SH-SY5Y (cell line): ENCODE results near the gene FOSL2.

Experiments
- GATA2 ChIP-seq: IDR thresholded peaks from 2 replicates; pipeline ENCODE4 v1.6.1; 2011; ENCODE audit warnings: mild to moderate bottlenecking, low read depth, low read length
- GATA3 ChIP-seq: IDR thresholded peaks from 2 replicates; pipeline ENCODE4 v1.6.1; 2011; ENCODE audit warnings: low read depth, mild to moderate bottlenecking, low read length, moderate library complexity

DNA sequence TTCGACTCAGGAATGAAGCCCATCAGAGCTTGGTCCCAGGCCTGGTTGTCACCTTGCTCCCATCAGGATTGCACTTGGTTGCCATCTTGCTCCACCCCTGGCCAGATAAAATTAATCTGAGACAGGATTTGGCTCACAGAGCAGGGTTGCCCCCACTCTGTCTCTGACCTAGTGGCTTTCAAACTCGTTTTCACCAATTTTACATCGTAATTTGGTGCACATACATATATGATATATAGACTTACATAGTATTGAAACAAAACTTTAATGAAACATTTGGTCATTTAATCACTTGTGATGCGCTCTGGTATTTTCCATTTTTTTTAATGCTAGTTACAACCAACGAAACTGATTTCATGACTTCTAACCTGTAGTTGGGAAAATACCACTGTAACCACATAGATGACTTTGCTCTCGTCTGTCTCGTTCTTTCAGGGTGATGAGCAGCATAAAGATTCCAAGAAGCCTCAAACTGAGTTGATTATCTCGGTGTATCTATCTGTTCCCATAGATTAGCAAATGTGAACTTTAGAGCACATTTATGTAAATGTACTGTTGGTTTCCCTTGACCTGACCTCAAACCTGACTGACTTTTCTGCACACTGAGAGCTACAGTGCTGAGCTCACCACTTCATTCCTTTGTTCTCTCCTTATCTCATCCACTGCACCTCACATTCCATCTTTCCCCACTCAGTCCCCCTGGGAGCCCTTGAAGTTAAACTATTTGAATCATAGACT, 72.7 kb downstream of the FOSL2 start:
- TF ChIP-seq GATA2: no peak
- TF ChIP-seq GATA3: no peak
